Measurements from ENCODE around the gene LAMB1. TPM values are rescaled to one million over a fixed set of nuclear protein-coding genes. Genes with fewer than 3 reads are reported as not detected.

LAMB1 gene
- polyA plus RNA-seq, 1 donor from 2014 or later, result 7.6 TPM

GRCh38 chr7:108003599-108003935, 606 bp upstream of the LAMB1 start:
- no peaks in the 10 kb centered on the region for H3F3A ChIP-seq (ENCODE audit: insufficient read depth, low read length, poor library complexity, severe bottlenecking)
- no peaks in the 10 kb centered on the region for H4K20me1 ChIP-seq (ENCODE audit: insufficient read depth)
- H3K9me2 ChIP-seq (ENCODE audit: insufficient read depth, low read length), result no peaks in the 10 kb centered on the region
- H2AFZ ChIP-seq (ENCODE audit: low read depth, low read length), result no peak overlapping the region
- no peak for TF ChIP-seq CTCF (IDR thresholded peaks at IDR 0.05; ENCODE audit: poor library complexity, severe bottlenecking)
- TF ChIP-seq SMC3 (conservative IDR thresholded peaks at IDR 0.05; ENCODE audit: poor library complexity), result no peak
- no peak for TF ChIP-seq RAD21 (conservative IDR thresholded peaks at IDR 0.05)
- no peak for TF ChIP-seq EZH2 (IDR thresholded peaks at IDR 0.05; ENCODE audit: borderline replicate concordance, insufficient read depth, low read length, poor library complexity, severe bottlenecking)
- no peak for TF ChIP-seq MXI1 (conservative IDR thresholded peaks at IDR 0.05; ENCODE audit: poor library complexity, severe bottlenecking)
- no peak for TF ChIP-seq REST (IDR thresholded peaks at IDR 0.05; ENCODE audit: borderline replicate concordance)
- TF ChIP-seq EP300 (conservative IDR thresholded peaks at IDR 0.05; ENCODE audit: poor library complexity, severe bottlenecking), result no peak
- no peak for TF ChIP-seq TAF1 (IDR thresholded peaks at IDR 0.05; ENCODE audit: low read depth)
- no peaks in the 10 kb centered on the region for H3K36me3 ChIP-seq (ENCODE audit: insufficient read depth, low read length)
- H3K4me3 ChIP-seq (ENCODE audit: low read length), result peak overlapping the region; percentile 79
- H3K4me2 ChIP-seq (ENCODE audit: low read length), result peak overlapping the region; percentile 79
- no peaks in the 10 kb centered on the region for H3K9me3 ChIP-seq (ENCODE audit: low read length)
- H3K9ac ChIP-seq (ENCODE audit: low read length), result peak overlapping the region; percentile 51
- peaks cover 72% of the 10 kb centered on the region for H3K27me3 ChIP-seq (ENCODE audit: insufficient read depth, low read depth, low read length)
- no peak overlapping the region for H3K27ac ChIP-seq (ENCODE audit: low read length)
- no peaks in the 10 kb centered on the region for H3K79me2 ChIP-seq (replicated peaks; ENCODE audit: insufficient read depth, low read length)

GRCh38 chr7:108001764-108002725, 916 bp downstream of the LAMB1 start:
- Histone ChIP-seq H3K4me2 (ENCODE audit: low read length) (peak overlapping the region; percentile 79), H3K36me3 (ENCODE audit: insufficient read depth, low read length) (no peaks in the 10 kb centered on the region), H4K20me1 (ENCODE audit: insufficient read depth) (no peaks in the 10 kb centered on the region), H3K9ac (ENCODE audit: low read length) (peak overlapping the region; percentile 51), H3K27ac (ENCODE audit: low read length) (no peak overlapping the region), H3F3A (ENCODE audit: insufficient read depth, low read length, poor library complexity, severe bottlenecking) (no peaks in the 10 kb centered on the region), H3K27me3 (ENCODE audit: insufficient read depth, low read depth, low read length) (peaks cover 69% of the 10 kb centered on the region), H2AFZ (ENCODE audit: low read depth, low read length) (peak overlapping the region; percentile 46), H3K79me2 (replicated peaks; ENCODE audit: insufficient read depth, low read length) (no peaks in the 10 kb centered on the region), H3K9me3 (ENCODE audit: low read length) (no peaks in the 10 kb centered on the region), H3K9me2 (ENCODE audit: insufficient read depth, low read length) (no peaks in the 10 kb centered on the region), H3K4me3 (ENCODE audit: low read length) (peak overlapping the region; percentile 79)
- TF ChIP-seq EZH2 (IDR thresholded peaks at IDR 0.05; ENCODE audit: borderline replicate concordance, insufficient read depth, low read length, poor library complexity, severe bottlenecking), result no peak
- TF ChIP-seq RAD21 (conservative IDR thresholded peaks at IDR 0.05), result no peak
- peak; percentile 6 for TF ChIP-seq POLR2AphosphoS5 (IDR thresholded peaks at IDR 0.05)
- TF ChIP-seq EP300 (conservative IDR thresholded peaks at IDR 0.05; ENCODE audit: poor library complexity, severe bottlenecking), result no peak
- TF ChIP-seq MXI1 (conservative IDR thresholded peaks at IDR 0.05; ENCODE audit: poor library complexity, severe bottlenecking), result peak; percentile 18
- no peak for TF ChIP-seq CTCF (IDR thresholded peaks at IDR 0.05; ENCODE audit: poor library complexity, severe bottlenecking)
- no peak for TF ChIP-seq REST (IDR thresholded peaks at IDR 0.05; ENCODE audit: borderline replicate concordance)
- no peak for TF ChIP-seq SMC3 (conservative IDR thresholded peaks at IDR 0.05; ENCODE audit: poor library complexity)
- no peak for TF ChIP-seq TAF1 (IDR thresholded peaks at IDR 0.05; ENCODE audit: low read depth)

Measured in neural cell (in vitro differentiated cells).